ENCODE measurements around the gene C10orf53. TPM values are rescaled to one million over a fixed set of nuclear protein-coding genes. Genes with fewer than 3 reads are reported as not detected.
"Not testable (repeated sequence)": the region's sequence is repeated elsewhere in the genome, so short reads cannot be mapped to it uniquely, and the experiment has no call there.

Gene C10orf53
- total RNA-seq, 1 donor from 2014 or later, result not detected

GRCh38 chr10:49678827-49679479 is 498 bp upstream of the C10orf53 start:
- intact Hi-C loops (cut with micrococcal nuclease), result no loop called here
- DNase-seq, result no peak
- no peak for ATAC-seq

GRCh38 chr10:49682449-49682848 is 3.0 kb downstream of the C10orf53 start:
- ATAC-seq; DNase-seq; intact Hi-C loops (cut with micrococcal nuclease): not testable (repeated sequence)

GRCh38 chr10:49682879-49683278 is 3.4 kb downstream of the C10orf53 start:
- no peak for DNase-seq
- intact Hi-C loops (cut with micrococcal nuclease), result no loop called here
- no peak for ATAC-seq

GRCh38 chr10:49686651-49687050 is 7.2 kb downstream of the C10orf53 start:
- DNase-seq (no peak), ATAC-seq (no peak)
- intact Hi-C loops (cut with micrococcal nuclease), result no loop called here

GRCh38 chr10:49688261-49688846 is 8.9 kb downstream of the C10orf53 start:
- ATAC-seq (no peak), DNase-seq (no peak)
- intact Hi-C loops (cut with micrococcal nuclease), result no loop called here

GRCh38 chr10:49688920-49689319 is 9.5 kb downstream of the C10orf53 start:
- DNase-seq, result no peak
- ATAC-seq, result no peak
- intact Hi-C loops (cut with micrococcal nuclease), result no loop called here

GRCh38 chr10:49689882-49690510 is 10.5 kb downstream of the C10orf53 start:
- intact Hi-C loops (cut with micrococcal nuclease), result no loop called here
- no peak for DNase-seq

GRCh38 chr10:49690698-49691356 is 11.4 kb downstream of the C10orf53 start:
- ATAC-seq, result no peak
- intact Hi-C loops (cut with micrococcal nuclease), result no loop called here
- DNase-seq, result no peak

More at GRCh38 chr10:49689882-49690510, 10.5 kb downstream of the C10orf53 start:
- no peak for ATAC-seq

GRCh38 chr10:49691588-49691987 is 12.1 kb downstream of the C10orf53 start:
- intact Hi-C loops (cut with micrococcal nuclease), result no loop called here
- ATAC-seq (no peak), DNase-seq (no peak)

GRCh38 chr10:49694466-49694865 is 15.0 kb downstream of the C10orf53 start:
- ATAC-seq, result no peak
- DNase-seq, result no peak
- intact Hi-C loops (cut with micrococcal nuclease), result no loop called here

GRCh38 chr10:49696311-49696710 is 16.9 kb downstream of the C10orf53 start:
- intact Hi-C loops (cut with micrococcal nuclease), result no loop called here
- no peak for DNase-seq
- no peak for ATAC-seq

- DNase-seq, result no peak
Measured at GRCh38 chr10:49698679-49699078, 19.2 kb downstream of the C10orf53 start.

GRCh38 chr10:49700211-49700610 is 20.8 kb downstream of the C10orf53 start:
- DNase-seq (no peak), ATAC-seq (no peak)

More at GRCh38 chr10:49698679-49699078, 19.2 kb downstream of the C10orf53 start:
- ATAC-seq, result no peak
- intact Hi-C loops (cut with micrococcal nuclease), result no loop called here

GRCh38 chr10:49700997-49701396 is 21.5 kb downstream of the C10orf53 start:
- no peak for ATAC-seq
- no peak for DNase-seq
- intact Hi-C loops (cut with micrococcal nuclease), result no loop called here

More at GRCh38 chr10:49700211-49700610, 20.8 kb downstream of the C10orf53 start:
- intact Hi-C loops (cut with micrococcal nuclease), result no loop called here

GRCh38 chr10:49707585-49707984 is 28.1 kb downstream of the C10orf53 start:
- intact Hi-C loops (cut with micrococcal nuclease), result no loop called here
- no peak for DNase-seq
- ATAC-seq, result no peak

- ATAC-seq, result no peak
- intact Hi-C loops (cut with micrococcal nuclease), result no loop called here
- no peak for DNase-seq
Measured at GRCh38 chr10:49709934-49710333, 30.5 kb downstream of the C10orf53 start.

GRCh38 chr10:49710966-49711365 is 31.5 kb downstream of the C10orf53 start:
- DNase-seq (no peak), ATAC-seq (no peak)
- intact Hi-C loops (cut with micrococcal nuclease), result no loop called here

GRCh38 chr10:49711481-49711880 is 32.0 kb downstream of the C10orf53 start:
- ATAC-seq, result no peak
- intact Hi-C loops (cut with micrococcal nuclease), result no loop called here
- no peak for DNase-seq

- ATAC-seq (no peak), DNase-seq (no peak)
- intact Hi-C loops (cut with micrococcal nuclease), result no loop called here
Measured at GRCh38 chr10:49713266-49713665, 33.8 kb downstream of the C10orf53 start.

- intact Hi-C loops (cut with micrococcal nuclease); DNase-seq; ATAC-seq: not testable (repeated sequence)
Measured at GRCh38 chr10:49715157-49715556, 35.7 kb downstream of the C10orf53 start.
